GM19099 (cell line): ENCODE measurements around the gene TUT1.

Experiments used
- POLR2A ChIP-seq: IDR thresholded peaks from 3 replicates; pipeline ENCODE4 v1.6.1; 2011; ENCODE audit warnings: low read depth; ENCODE audit not compliant: insufficient read length; ENCODE audit errors: extremely low read depth

Gene TUT1

GRCh38 chr11:62573592-62574362 is 17.5 kb downstream of the TUT1 start, which contains the start of gene EEF1G:
TSS of gene EEF1G (minus strand) at chr11:62573891. CDS start at chr11:62573842, 49 bp downstream.
- TF ChIP-seq POLR2A, result peak; percentile 88

- TF ChIP-seq POLR2A, result no peak
Measured at GRCh38 chr11:62573006-62573591, 18.2 kb downstream of the TUT1 start.

GRCh38 chr11:62572431-62572830 is 18.9 kb downstream of the TUT1 start:
- TF ChIP-seq POLR2A, result no peak

DNA sequence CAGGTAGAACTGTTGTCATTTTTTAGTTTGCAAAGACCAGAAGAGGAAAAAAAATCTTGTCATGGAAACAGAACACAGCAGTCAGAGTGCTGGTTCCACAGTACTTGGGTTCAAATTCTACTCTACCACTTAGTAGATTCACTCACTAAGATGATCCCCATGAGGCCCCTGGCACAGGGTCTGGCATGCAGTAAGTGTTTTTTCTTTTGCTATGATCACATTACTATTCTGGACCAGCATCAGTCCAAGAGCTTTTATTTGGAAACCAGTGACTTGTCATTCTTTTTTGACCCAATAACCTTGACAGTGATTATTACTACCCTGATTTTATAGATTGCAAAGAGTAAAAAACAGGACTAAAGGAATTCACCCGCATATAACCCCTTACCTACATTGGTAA is 21.7 kb downstream of the TUT1 start:
- TF ChIP-seq POLR2A, result no peak

GRCh38 chr11:62567018-62567633 is 24.2 kb downstream of the TUT1 start:
- TF ChIP-seq POLR2A, result no peak

DNA sequence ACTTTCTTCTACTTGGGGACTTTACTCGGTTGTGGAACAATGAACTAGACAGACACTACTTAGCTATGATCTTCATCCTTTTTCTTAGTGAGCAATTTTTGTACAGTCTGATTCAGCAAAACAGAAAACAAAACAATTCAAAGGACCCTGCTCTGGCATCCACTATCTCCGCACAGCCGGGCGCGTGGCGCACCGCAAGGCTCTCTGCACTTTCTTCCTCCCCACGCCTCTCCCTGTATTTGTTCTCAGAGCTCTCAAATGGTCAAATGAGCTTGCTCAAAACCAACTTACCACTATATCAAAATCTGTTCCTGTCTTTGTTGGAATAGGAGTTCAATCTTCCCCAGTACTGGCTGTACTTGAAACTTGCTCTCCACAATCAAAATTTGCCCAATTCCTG is 25.1 kb downstream of the TUT1 start:
- TF ChIP-seq POLR2A, result no peak

- TF ChIP-seq POLR2A, result no peak
Measured at GRCh38 chr11:62565100-62565802, 26.1 kb downstream of the TUT1 start.

- no peak for TF ChIP-seq POLR2A
Measured at GRCh38 chr11:62560566-62561103, 30.7 kb downstream of the TUT1 start.

DNA sequence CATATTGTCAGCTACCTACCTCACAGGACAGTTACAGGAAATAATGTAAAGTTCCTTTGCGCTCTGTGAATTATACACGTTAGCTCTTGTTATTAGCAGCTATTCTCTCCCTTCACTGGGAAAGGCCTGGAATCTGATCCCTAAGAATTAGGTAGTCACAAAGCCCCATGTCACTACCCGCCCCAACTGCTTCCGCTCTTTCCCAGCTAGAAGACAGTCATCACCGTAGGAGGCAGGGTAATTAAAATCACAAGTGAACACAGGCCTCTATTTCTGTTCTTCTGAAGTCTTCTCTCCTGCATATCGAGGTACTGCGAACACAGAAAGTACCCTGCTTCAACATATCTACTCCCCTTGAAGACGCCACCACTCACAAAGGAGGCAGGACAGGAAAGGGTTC is 32.1 kb downstream of the TUT1 start:
- TF ChIP-seq POLR2A, result no peak

GRCh38 chr11:62558669-62559068 is 32.7 kb downstream of the TUT1 start:
- TF ChIP-seq POLR2A, result no peak

- TF ChIP-seq POLR2A, result no peak
Measured at GRCh38 chr11:62556875-62557631, 34.3 kb downstream of the TUT1 start.

GRCh38 chr11:62556108-62556874 is 35.0 kb downstream of the TUT1 start:
- peak; percentile 52 for TF ChIP-seq POLR2A

DNA sequence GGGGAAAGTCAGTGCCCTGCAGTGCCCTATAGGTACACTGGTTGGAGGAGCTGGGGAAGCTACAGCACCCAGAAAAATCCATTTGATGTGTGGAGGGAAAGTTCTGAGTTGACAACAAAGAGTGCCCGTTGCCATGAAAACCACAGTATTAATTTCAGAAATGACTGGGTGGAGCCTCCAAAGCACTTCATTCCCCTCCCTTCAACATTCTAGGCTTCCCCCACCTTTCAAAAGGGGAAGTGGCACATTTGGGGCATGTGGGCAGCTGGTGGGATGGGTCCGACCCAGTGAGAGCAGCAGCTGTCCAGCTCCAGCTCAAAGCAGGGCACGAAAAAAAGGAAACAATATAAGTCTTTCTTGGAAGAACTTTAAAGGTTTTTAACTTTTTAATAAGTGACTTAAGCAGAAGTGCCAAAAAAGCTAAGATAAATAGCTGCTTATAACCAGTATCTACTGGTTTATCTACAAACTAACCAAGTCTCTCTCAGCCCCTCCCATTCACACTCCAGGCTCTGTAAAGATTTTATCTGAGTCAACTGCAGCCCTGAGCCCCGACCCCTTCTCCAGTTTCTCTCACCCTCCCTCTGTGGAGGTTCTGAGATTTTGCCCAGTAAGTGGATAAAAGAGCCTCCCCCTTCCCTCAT is 35.7 kb downstream of the TUT1 start:
- no peak for TF ChIP-seq POLR2A

- no peak for TF ChIP-seq POLR2A
Measured at GRCh38 chr11:62554387-62555167, 36.7 kb downstream of the TUT1 start.
